HG02943 (cell line): ENCODE measurements around the gene SYT5.
"Not testable (repeated sequence)": the region's sequence is repeated elsewhere in the genome, so short reads cannot be mapped to it uniquely, and the experiment has no call there.

Experiments used
- ATAC-seq: cut with Tn5 transposase; IDR thresholded peaks from one replicate; pipeline ENCODE4 v1.9.1; 2021; ENCODE audit warnings: mild to moderate bottlenecking, low read depth, moderate library complexity; ENCODE audit not compliant: unreplicated experiment

The SYT5 gene

GRCh38 chr19:55208880-55209692 lies 29.0 kb upstream of the SYT5 start, which contains the start of gene PTPRH:
PTPRH (minus strand) TSS chr19:55209501; CDS start chr19:55209433, 68 bp downstream.
- ATAC-seq, result no peak

- no peak for ATAC-seq
Measured at GRCh38 chr19:55206664-55207500, 26.8 kb upstream of the SYT5 start.

DNA sequence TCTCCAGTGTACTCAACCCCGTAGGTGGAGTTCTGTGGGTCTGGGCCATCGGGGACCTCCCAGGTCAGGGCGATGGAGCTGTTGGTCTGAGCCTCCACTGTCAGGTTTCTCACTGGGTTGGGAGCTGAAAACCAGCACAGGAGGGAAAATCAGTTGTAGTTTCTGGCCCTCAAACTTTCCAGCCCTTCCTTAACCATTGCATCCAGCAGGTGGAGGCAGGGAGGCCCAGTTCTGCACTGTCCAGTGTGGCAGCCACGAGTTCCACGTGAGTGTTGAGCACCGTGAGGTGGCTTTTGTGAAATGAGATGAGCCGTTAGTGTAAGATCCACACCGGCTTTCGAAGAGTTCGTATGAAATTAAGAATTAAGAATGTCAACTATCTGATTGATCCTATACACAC lies 22.1 kb upstream of the SYT5 start:
- ATAC-seq, result not testable (repeated sequence)

DNA sequence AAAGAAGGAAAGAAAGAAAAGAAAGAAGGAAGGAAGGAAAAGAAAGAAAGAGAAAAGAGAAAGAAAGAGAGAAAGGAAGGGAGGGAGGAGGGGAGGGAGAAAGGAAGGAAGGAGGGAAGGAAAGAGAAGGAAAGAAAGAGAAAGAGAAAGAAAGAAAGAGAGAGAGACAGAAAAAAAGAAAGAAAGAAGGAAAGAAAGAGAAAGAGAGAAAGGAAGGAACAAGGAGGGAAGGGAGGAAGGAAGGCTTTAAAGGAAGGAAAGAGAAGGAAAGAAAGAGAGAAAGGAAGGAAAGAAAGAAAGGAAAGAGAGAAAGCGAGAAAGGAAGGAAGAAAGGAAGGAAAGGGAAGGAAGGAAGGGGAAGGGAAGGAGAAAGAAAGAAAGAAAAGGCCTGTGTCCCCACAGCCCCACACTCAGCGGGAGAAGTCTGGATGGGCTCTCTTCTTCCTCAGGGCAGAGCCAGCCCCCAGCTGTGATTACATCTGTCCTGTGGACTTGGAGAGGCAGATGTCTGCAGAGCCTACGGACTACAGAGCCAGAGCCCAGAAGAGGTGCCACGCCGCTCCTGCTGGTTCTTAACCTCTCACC lies 19.6 kb upstream of the SYT5 start:
- no peak for ATAC-seq

GRCh38 chr19:55198651-55199050 lies 18.6 kb upstream of the SYT5 start:
- ATAC-seq, result no peak

DNA sequence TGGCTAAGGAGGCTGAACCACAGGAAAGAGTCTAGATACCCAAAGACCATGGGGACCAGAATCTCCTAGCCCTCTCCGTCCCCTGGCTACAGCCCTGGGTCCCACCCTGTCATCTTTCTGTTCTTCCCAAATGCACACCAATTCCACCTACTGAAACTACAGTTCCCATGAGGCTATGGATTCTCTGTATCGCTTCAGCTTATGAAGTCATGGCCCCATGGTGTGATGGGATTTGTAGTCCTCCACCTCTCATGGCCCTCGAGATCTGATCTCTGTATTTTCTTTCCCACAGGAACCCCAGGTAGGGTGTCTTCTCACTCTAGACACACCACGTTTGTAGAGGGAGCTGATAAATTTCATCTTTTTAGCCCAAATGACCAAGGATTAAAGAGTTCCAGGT lies 17.4 kb upstream of the SYT5 start:
- ATAC-seq, result no peak

- ATAC-seq, result no peak
Measured at GRCh38 chr19:55196803-55197202, 16.7 kb upstream of the SYT5 start.

- ATAC-seq, result no peak
Measured at GRCh38 chr19:55193481-55193880, 13.4 kb upstream of the SYT5 start.

GRCh38 chr19:55189403-55189835 lies 9.3 kb upstream of the SYT5 start:
- no peak for ATAC-seq

- no peak for ATAC-seq
Measured at GRCh38 chr19:55188625-55189024, 8.5 kb upstream of the SYT5 start.

DNA sequence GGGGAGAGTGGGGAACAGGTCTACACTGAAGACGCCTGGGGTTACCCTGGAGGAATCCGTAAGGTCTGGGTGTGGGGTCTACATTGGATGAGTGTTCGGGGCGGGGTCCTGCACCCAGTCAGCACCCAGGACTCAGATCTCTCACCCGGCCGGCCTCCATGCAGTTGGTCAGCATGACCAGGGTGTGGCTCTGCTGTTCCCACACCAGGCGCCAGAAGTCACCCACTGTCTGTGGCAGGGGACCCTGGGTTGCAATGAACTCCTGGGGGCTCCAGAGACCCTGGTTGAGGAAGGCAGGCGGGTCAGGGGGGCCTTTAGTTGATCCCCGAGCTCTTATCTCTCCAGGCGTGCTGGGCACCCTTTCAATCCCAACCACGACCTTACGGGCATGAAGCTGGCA lies 6.0 kb upstream of the SYT5 start:
- no peak for ATAC-seq

GRCh38 chr19:55181740-55182139 lies 1.7 kb upstream of the SYT5 start:
- no peak for ATAC-seq

DNA sequence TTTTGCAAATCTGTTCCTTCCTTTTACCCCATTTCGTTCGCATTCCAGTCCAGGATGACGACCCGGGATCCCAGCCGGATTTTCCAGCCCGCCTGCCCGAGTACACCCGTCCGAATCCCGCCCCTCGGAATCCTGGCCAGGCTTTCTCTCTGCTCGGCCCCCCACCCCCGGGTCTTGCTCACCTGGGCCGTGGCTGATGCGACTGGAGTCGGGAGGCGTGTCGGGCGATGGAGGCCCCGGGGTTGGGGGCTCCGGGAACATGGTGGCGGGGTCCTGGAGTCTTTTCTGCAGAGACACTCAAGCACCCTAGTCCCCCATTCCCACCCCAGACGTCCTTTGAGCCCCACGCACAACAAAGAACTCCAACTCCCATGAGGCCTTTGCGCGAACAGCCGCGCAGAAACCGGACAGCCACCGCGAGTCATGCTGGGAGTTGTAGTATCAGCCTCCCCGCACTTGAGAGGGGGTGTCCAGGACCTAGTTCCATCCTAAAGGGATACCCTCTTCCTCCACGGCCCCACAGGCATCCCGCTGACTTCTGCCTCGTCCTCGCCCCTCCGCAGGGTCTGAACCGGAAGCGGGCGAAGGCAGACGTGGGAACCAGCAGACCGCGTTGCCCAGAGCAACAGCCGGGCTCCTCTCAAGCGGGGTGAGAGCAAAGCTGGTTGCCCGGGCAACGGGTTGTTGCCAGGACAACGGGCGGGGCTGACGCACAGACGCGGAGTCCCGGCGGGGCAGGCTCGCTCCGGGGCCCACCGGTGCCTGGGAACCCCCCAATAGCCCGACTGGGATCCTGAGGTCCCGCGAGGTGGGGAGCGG lies 1.1 kb downstream of the SYT5 start:
- peak; percentile 69 for ATAC-seq

GRCh38 chr19:55176076-55176475 lies 4.0 kb downstream of the SYT5 start:
- ATAC-seq, result no peak

DNA sequence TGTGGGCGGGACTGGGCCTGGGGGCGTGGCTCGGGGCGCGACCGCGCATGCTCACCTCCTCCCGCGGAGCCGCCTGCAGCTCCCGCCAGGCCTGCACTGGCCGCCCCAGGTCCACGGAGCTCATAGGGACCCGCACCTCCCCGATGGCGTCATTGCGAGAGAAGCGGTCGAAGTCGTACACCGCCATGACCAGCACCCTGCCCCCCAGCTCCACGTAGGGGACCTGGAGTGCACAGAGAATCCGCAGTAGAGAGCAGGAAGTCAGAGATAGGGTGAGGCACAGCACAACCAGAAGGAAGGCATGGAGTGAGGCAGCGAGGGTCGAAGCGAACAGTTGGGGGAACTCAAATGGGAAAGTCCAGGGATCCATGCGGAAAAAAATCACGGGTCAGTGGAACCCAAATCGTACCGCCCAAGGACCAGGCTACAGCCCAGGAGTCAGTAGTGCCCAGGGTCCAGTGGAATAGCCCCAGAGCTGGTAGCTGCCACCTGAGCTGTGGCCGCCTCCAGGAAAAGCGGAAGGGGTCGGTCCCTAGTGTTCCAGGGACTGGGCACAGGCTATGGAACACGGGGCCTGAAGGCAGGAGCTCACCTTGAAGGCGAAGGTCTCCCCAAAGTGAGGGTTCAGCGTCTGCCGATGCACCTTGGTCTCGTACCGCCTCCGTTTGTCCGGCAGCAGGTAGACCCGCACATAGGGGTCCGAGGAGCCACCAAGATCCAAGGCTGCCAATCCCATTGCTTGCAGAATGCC lies 4.8 kb downstream of the SYT5 start:
- no peak for ATAC-seq

- ATAC-seq, result no peak
Measured at GRCh38 chr19:55174425-55175116, 5.5 kb downstream of the SYT5 start.

DNA sequence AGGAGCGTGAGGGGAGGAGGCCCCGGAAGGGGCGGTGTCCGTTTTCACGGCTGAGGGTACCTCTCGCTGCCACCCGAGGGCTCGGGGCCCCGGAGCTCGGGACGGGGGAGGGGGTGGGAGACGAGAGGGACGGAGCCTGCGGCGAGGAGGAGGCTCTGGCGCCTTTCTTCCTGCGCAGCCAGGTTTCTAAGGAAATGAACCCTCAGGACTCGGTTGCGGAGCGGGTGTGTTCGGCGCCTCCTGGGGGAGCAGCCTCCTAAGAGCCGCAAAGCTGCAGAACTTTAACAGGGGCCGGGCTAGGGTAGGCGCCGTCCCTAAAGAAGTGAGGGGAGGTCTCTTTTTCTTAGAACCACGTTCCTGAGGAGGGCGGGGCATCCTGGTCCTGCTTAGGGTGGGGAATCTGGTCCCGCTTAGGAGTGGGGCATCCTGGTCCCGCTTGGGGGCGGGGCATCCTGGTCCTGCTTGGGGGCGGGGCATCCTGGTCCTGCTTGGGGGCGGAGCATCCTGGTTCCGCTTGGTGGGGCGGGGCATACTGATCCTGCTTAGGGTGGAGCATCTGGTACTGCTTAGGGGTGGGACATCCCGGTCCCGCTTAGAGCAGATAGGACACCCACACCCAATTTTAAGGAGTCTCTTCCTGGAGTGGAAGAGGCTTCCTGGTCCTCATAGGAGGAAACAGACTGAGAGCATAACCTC lies 6.2 kb downstream of the SYT5 start:
- no peak for ATAC-seq

DNA sequence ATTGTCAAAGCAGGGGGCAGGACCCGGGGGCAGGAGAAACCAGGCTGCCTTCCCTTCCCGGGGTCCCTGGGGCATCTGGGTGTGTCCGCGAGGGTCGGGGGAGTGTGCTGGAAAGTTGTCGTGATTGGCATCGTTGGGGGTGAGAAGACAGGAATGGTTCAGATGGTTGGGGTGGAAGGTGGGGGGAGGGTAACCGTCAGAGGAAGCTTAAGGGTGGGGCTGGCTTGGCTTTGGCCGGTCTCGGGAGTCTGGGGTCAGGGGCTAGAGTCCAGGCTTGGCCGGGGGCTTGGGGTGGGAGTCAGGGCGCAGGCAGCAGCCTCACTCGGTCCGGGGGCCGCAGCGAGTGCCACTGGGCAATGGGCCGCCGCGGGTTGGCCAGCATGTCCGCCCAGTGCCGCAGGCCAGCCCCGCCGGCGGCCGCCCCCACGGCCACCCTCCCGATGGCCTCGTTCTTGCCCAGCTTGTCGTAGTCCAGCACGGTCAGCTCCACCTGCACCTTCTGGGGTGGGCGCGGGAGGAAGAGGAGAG lies 6.8 kb downstream of the SYT5 start:
- ATAC-seq, result no peak
